Stimulated activated naive CD4-positive, alpha-beta T cell treated with Interleukin-2 at 50 U/mL for 16 hours (primary cell): ENCODE results near the gene SLC15A1.
"Not testable (repeated sequence)": the region's sequence is repeated elsewhere in the genome, so short reads cannot be mapped to it uniquely, and the experiment has no call there.

Experiments
- DNase-seq: peaks from one replicate; lab custom pipeline; 2025; lab: John Stamatoyannopoulos, UW

SLC15A1 gene

GRCh38 chr13:98781470-98781869, 29.0 kb upstream of the SLC15A1 start:
- no peak for DNase-seq

- no peak for DNase-seq
These were observed 28.6 kb upstream of the SLC15A1 start for GRCh38 chr13:98781045-98781444.

GRCh38 chr13:98780451-98780850, 28.0 kb upstream of the SLC15A1 start:
- DNase-seq, result no peak

- DNase-seq, result no peak
These were observed 27.2 kb upstream of the SLC15A1 start for GRCh38 chr13:98779695-98780094.

- no peak for DNase-seq
These were observed 26.3 kb upstream of the SLC15A1 start for GRCh38 chr13:98778749-98779148.

GRCh38 chr13:98776644-98777043, 24.2 kb upstream of the SLC15A1 start:
- DNase-seq, result no peak

GRCh38 chr13:98775844-98776598, 23.5 kb upstream of the SLC15A1 start:
- DNase-seq, result no peak

GRCh38 chr13:98775386-98775785, 22.9 kb upstream of the SLC15A1 start:
- no peak for DNase-seq

GRCh38 chr13:98774776-98775175, 22.3 kb upstream of the SLC15A1 start:
- no peak for DNase-seq

GRCh38 chr13:98773921-98774320, 21.4 kb upstream of the SLC15A1 start:
- no peak for DNase-seq

GRCh38 chr13:98772794-98773452, 20.5 kb upstream of the SLC15A1 start:
- DNase-seq, result no peak

- DNase-seq, result no peak
These were observed 19.6 kb upstream of the SLC15A1 start for GRCh38 chr13:98771838-98772611.

- DNase-seq, result no peak
These were observed 17.3 kb upstream of the SLC15A1 start for GRCh38 chr13:98769736-98770135.

GRCh38 chr13:98768522-98768921, 16.1 kb upstream of the SLC15A1 start:
- no peak for DNase-seq

- no peak for DNase-seq
These were observed 14.2 kb upstream of the SLC15A1 start for GRCh38 chr13:98766697-98767096.

GRCh38 chr13:98765996-98766519, 13.6 kb upstream of the SLC15A1 start:
- no peak for DNase-seq

- no peak for DNase-seq
These were observed 9.6 kb upstream of the SLC15A1 start for GRCh38 chr13:98761986-98762616.

- no peak for DNase-seq
These were observed 8.9 kb upstream of the SLC15A1 start for GRCh38 chr13:98761126-98761985.

GRCh38 chr13:98755729-98756128, 3.3 kb upstream of the SLC15A1 start:
- no peak for DNase-seq

GRCh38 chr13:98755116-98755515, 2.6 kb upstream of the SLC15A1 start:
- no peak for DNase-seq

- DNase-seq, result not testable (repeated sequence)
These were observed 2.0 kb upstream of the SLC15A1 start for GRCh38 chr13:98754468-98754867.
